Endothelial cell of umbilical vein (primary cell): ENCODE data around the gene GDNF. TPM values are rescaled to one million over a fixed set of nuclear protein-coding genes. Genes with fewer than 3 reads are reported as not detected.

ENCODE experiments used
- BruUV-seq: library from RNA; stranded (reverse); fragments of 400-500 nt; replicated peaks from 2 replicates; lab custom pipeline; 2021; lab: Mats Ljungman, UMichigan
- CTCF ChIA-PET: fragments of 300-600, 350-600 bp; sonication (Branson Sonifier 250); formaldehyde crosslinking; loops from one replicate; lab custom pipeline; 2021; ENCODE audit warnings: antibody characterized with exemption, inconsistent platforms; lab: Charles Lee
- POLR2A ChIA-PET: fragments of 300-600, 350-600 bp; sonication (Branson Sonifier 250); formaldehyde crosslinking; loops from one replicate; lab custom pipeline; 2021; ENCODE audit warnings: antibody characterized with exemption, inconsistent platforms; lab: Charles Lee
- DNase-seq: peaks from one replicate; pipeline ENCODE4 v3.0.0-alpha.2; 2011; ENCODE audit warnings: low read depth, low spot score
- FAIRE-seq: peaks from 2 replicates; lab custom pipeline; 2011; peaks lifted over from hg19 to GRCh38; lab: Jason Lieb, UNC
- H2AFZ ChIP-seq: 2 replicates; pipeline ENCODE4 v1.6.0; 2012; ENCODE audit warnings: low read depth, low read length, control low read depth, inconsistent platforms
- H3K27ac ChIP-seq: 2 replicates; pipeline ENCODE4 v1.5.1; 2011; ENCODE audit warnings: low read depth, mild to moderate bottlenecking, control low read depth, low read length, moderate library complexity; ENCODE audit not compliant: insufficient read depth
- H3K27me3 ChIP-seq, 2 experiments: 2 replicates each; pipeline versions ENCODE4 v1.6.0 to v1.6.1; 2011; ENCODE audit warnings: low read length in 2 of 2, mixed read lengths in 1 of 2; ENCODE audit not compliant: control insufficient read depth in 2 of 2, insufficient read depth in 2 of 2
- H3K36me3 ChIP-seq, 2 experiments: 2 replicates in 1 of 2; 3 replicates in 1 of 2; pipeline ENCODE4 v1.5.1; 2011; ENCODE audit warnings: low read length in 2 of 2, mild to moderate bottlenecking in 1 of 2, moderate library complexity in 1 of 2; ENCODE audit not compliant: control insufficient read depth in 2 of 2, insufficient read depth in 2 of 2; ENCODE audit errors: extremely low read depth in 1 of 2
- H3K4me1 ChIP-seq: 3 replicates; pipeline ENCODE4 v1.5.1; 2011; ENCODE audit warnings: mild to moderate bottlenecking, low read length; ENCODE audit not compliant: control insufficient read depth, insufficient read depth; ENCODE audit errors: extremely low read depth
- H3K4me2 ChIP-seq: 2 replicates; pipeline ENCODE4 v1.6.1; 2011; ENCODE audit warnings: low read length, control low read depth, mixed read lengths; ENCODE audit not compliant: insufficient read depth
- H3K4me3 ChIP-seq, 3 experiments: fragments of 200-600 bp in 1 of 3; sonication (generic), shearing (Covaris generic) in 1 of 3; replicated peaks in 1 of 3; 2 replicates each; pipeline ENCODE4 v1.5.1; 2011 to 2016; ENCODE audit warnings: control low read depth in 3 of 3, low read length in 3 of 3, mild to moderate bottlenecking in 2 of 3, inconsistent platforms in 1 of 3, low read depth in 1 of 3, moderate library complexity in 1 of 3; ENCODE audit not compliant: insufficient read depth in 1 of 3
- H3K79me2 ChIP-seq: 2 replicates; pipeline ENCODE4 v1.6.0; 2012; ENCODE audit warnings: low read length, inconsistent platforms; ENCODE audit not compliant: control insufficient read depth, insufficient read depth
- H3K9ac ChIP-seq: replicated peaks from 2 replicates; pipeline ENCODE3; 2011; ENCODE audit warnings: low read length, control low read depth; ENCODE audit not compliant: insufficient read depth; ENCODE audit errors: extremely low read depth
- H3K9me1 ChIP-seq: replicated peaks from 3 replicates; pipeline ENCODE4 v1.6.0; 2011; ENCODE audit warnings: mild to moderate bottlenecking, low read length; ENCODE audit not compliant: control insufficient read depth, insufficient read depth; ENCODE audit errors: extremely low read depth
- H3K9me3 ChIP-seq: replicated peaks from 2 replicates; pipeline ENCODE4 v1.5.1; 2012; ENCODE audit warnings: low read length, inconsistent platforms; ENCODE audit not compliant: control insufficient read depth, insufficient read depth
- H4K20me1 ChIP-seq: replicated peaks from 2 replicates; pipeline ENCODE3; 2011; ENCODE audit warnings: mild to moderate bottlenecking, low read length; ENCODE audit not compliant: control insufficient read depth, insufficient read depth; ENCODE audit errors: extremely low read depth
- CTCF ChIP-seq, 2 donors: IDR thresholded peaks; 1 replicate in 1 of 2; 2 replicates in 1 of 2; pipeline ENCODE4 v1.5.1; 2011; ENCODE audit warnings: low read length in 2 of 2, mild to moderate bottlenecking in 2 of 2, moderate library complexity in 2 of 2, control low read depth in 1 of 2, inconsistent platforms in 1 of 2, low read depth in 1 of 2; ENCODE audit not compliant: insufficient read depth in 1 of 2; ENCODE audit errors: extremely low read depth in 1 of 2
- EZH2 ChIP-seq: IDR thresholded peaks from 2 replicates; pipeline ENCODE4 v1.6.1; 2012; ENCODE audit warnings: borderline replicate concordance, low read depth, mild to moderate bottlenecking, moderate library complexity, low read length, inconsistent platforms; ENCODE audit not compliant: severe bottlenecking
- FOS ChIP-seq: IDR thresholded peaks from 2 replicates; pipeline ENCODE4 v1.6.1; 2011; ENCODE audit warnings: mild to moderate bottlenecking, low read length, moderate library complexity, borderline replicate concordance; ENCODE audit not compliant: insufficient read depth
- GATA2 ChIP-seq: IDR thresholded peaks from 2 replicates; pipeline ENCODE4 v1.7.0; 2011; ENCODE audit warnings: low read depth, mild to moderate bottlenecking, moderate library complexity, mixed read lengths, low read length; ENCODE audit not compliant: insufficient read length, insufficient read depth
- JUN ChIP-seq: IDR thresholded peaks from 2 replicates; pipeline ENCODE4 v1.6.1; 2011; ENCODE audit warnings: borderline replicate concordance, low read depth; ENCODE audit not compliant: insufficient read length, insufficient read depth
- MAX ChIP-seq: IDR thresholded peaks from 2 replicates; pipeline ENCODE4 v1.6.1; 2011; ENCODE audit not compliant: insufficient read depth, insufficient read length
- MYC ChIP-seq: IDR thresholded peaks from one replicate; pipeline ENCODE4 v1.6.1; 2011; ENCODE audit warnings: mild to moderate bottlenecking, low read depth, low read length
- POLR2A ChIP-seq: IDR thresholded peaks from 2 replicates; pipeline ENCODE4 v1.6.1; 2012; ENCODE audit warnings: low read depth, mild to moderate bottlenecking, control low read depth, low read length
- POLR2AphosphoS5 ChIP-seq: IDR thresholded peaks from 2 replicates; pipeline ENCODE4 v1.6.1; 2012; ENCODE audit warnings: low read depth, mild to moderate bottlenecking, control low read depth, low read length, moderate library complexity; ENCODE audit not compliant: insufficient read depth
- dilution Hi-C: fragments of 300-500 bp; cut with MboI; formaldehyde crosslinking; loops from one replicate; pipeline ENCODE4 v1.15.0; 2019; ENCODE audit warnings: low sequenced_read_pairs; ENCODE audit not compliant: extremely low pct_ligation_motif_present
- intact Hi-C: fragments of 100-400 bp; cut with micrococcal nuclease; formaldehyde crosslinking; loops from one replicate; pipeline ENCODE4 v1.10.0; 2022
- polyA plus RNA-seq, 4 experiments: library from polyadenylated mRNA; depleted of rRNA in 3 of 4; stranded (reverse) in 3 of 4; unstranded in 1 of 4; fragments of >200 nt; gene quantifications; 2 replicates each; pipeline versions ENCODE4 v1.2.1 to v1.2.3, GENCODE V29; 2011 to 2012; ENCODE audit warnings: missing spikeins in 1 of 4
- total RNA-seq: library from RNA; stranded (reverse); gene quantifications from 2 replicates; pipeline ENCODE4 v1.2.3, GENCODE V29; 2021

GDNF gene
- total and polyA plus RNA-seq, 2 donors (not counting 3 experiments of a cell fraction or from before 2014, with no cell fraction given): not detected

GRCh38 chr5:37804401-37804800, 35.4 kb downstream of the GDNF start:
- Histone ChIP-seq H3K4me1 (no peaks in the 10 kb centered on the region), H3K27me3 (peaks cover 5 to 6% of the 10 kb centered on the region in 2 experiments), H3K27ac (no peak overlapping the region), H4K20me1 (no peaks in the 10 kb centered on the region), H3K9ac (no peak overlapping the region), H3K9me3 (no peaks in the 10 kb centered on the region), H3K9me1 (no peaks in the 10 kb centered on the region), H3K79me2 (no peaks in the 10 kb centered on the region), H3K4me2 (no peak overlapping the region), H2AFZ (no peak overlapping the region), H3K36me3 (no peaks in the 10 kb centered on the region), H3K4me3 (no peak overlapping the region)
- POLR2A ChIA-PET: no interaction called here
- BruUV-seq: no TSS peak
- no peak for TF ChIP-seq EZH2
- no peak for TF ChIP-seq POLR2A
- TF ChIP-seq MAX: no peak
- no peak for TF ChIP-seq MYC
- no peak for TF ChIP-seq CTCF (IDR thresholded peaks at IDR 0.05; ENCODE audit: extremely low read depth in 1 of 2, insufficient read depth in 1 of 2, low read depth in 1 of 2, low read length in 2 of 2)
- TF ChIP-seq FOS: no peak
- TF ChIP-seq POLR2AphosphoS5: no peak
- no peak for TF ChIP-seq JUN
- no peak for TF ChIP-seq GATA2
- dilution Hi-C loops (no loop called here), intact Hi-C loops (no loop called here)
- FAIRE-seq (no peak), DNase-seq (no peak)
- CTCF ChIA-PET: no interaction called here
